T-helper 1 cell treated with Interleukin-12 subunit alpha and Interleukin-12 subunit beta and Interleukin-4 antibody, amounts not matched to agents 30 ng/mL and 1 ng/mL, for 36 hours (primary cell): ENCODE data around the gene GPRC5B. TPM values are rescaled to one million over a fixed set of nuclear protein-coding genes. Genes with fewer than 3 reads are reported as not detected.

ENCODE experiments used
- intact Hi-C: fragments of 100-400 bp; cut with micrococcal nuclease; formaldehyde crosslinking; loops from one replicate; pipeline ENCODE4 v1.15.1; 2024
- total RNA-seq: library from RNA; stranded (reverse); gene quantifications from 2 replicates; pipeline ENCODE4 v1.2.3, GENCODE V29; 2022

Gene GPRC5B
- total RNA-seq, 1 donor from 2014 or later, result 0.22 TPM

DNA sequence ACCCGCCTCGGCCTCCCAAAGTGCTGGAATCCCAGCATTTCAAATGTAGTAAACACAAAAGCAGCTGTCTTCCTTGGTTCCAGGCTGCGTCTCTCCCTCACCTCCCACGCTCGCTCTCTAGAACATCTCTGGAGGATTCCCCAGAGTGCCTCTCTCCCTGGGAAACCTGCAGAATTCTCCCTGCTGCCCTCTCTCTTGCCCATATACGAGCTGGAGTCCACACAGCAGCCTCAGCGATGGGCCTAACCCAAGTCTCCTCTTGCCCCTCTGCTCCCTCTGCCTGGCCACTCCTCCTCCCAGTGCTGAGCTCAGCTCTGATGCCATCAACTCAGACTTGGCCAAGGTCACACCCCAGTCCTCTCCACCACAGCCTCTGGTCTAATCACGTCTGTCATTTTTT is 10.6 kb downstream of the GPRC5B start:
- intact Hi-C loops, result no loop called here

DNA sequence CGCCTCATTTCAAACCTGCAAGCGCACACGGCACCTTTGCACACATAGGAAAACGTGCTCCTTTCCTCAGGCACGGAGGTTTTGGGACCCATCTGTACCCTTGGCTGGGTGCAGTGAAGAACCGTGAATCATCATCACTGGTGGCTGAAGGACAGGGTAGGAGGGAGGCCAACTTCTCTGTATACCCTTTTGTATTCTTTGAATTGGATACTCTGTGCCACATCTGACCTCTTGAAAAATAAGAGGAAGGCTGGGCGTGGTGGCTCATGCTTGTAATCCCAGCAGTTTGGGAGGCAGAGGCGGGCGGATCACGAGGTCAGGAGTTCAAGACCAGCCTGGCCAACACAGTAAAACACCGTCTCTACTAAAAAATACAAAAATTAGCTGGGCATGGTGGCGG is 11.7 kb downstream of the GPRC5B start:
- intact Hi-C loops, result no loop called here

DNA sequence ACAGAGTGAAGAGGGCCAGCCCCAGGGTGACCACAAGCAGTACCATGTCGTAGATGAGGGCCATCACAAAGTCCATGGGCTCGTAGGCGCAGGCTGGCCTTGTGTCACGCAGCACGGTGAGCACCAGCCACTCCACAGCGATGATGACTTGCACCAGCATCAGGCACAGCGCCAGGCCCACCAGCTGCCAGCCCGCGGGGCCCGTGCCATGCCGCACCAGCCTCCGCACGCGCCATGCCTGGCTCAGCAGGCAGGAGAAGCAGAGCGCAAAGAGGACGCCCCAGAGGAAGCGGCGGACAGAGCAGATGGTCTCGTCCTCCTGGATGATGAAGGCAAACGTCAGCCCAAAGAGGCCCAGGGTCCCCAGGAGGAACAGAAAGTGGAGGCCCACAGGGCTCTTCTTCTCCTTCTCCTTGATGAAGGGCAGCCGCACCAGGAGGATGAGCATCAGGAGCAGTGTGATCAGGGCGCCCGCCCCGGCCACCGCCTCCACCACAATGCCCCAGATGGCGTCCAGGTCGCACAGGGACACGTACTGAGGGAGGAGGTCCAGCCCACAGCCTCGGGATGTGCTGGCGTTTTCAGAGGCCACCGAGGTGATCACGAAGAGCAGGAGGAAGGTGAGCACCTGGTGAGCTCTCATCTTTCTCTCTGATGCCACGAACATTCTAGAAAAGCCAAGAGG is 12.3 kb downstream of the GPRC5B start:
- intact Hi-C loops, result no loop called here

DNA sequence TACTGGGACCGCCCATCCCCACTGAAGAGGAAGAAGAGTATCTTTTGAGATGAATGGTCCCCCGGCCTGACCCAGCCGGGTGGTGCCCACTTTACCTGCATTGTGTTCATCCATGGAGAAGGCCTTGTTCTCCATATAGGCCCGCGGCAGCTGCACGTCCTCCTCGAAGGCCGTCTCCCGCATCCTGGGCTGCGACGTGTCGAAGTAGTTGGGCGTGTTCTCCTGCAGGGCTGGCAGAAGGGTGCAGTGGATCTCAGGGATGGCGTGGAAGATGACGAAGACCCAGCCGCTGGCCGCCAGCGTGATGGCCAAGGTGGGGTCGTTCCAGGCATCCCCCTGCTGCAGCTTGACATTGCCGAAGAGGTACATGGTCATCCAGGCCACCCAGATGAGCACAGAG is 12.9 kb downstream of the GPRC5B start:
- intact Hi-C loops, result no loop called here

DNA sequence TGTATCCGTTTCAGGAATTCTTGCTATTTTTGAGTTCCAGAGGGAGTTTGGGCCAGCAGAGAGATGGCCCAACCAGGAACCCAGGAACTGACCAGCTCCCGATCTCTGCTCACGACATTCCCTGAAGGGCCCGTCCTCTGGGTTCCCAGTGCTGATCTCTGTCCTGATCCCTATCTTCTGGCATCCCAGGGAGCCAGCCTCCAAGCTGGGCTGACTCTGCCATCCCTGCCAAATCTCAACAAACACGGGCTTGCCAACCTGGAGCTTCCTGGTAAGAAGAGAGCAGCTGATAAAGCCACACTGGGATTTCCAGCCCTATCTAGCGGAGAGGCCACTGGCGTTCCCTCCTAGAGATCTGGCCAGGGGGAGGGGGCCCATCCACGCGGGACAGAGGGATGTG is 16.2 kb downstream of the GPRC5B start:
- intact Hi-C loops, result no loop called here

DNA sequence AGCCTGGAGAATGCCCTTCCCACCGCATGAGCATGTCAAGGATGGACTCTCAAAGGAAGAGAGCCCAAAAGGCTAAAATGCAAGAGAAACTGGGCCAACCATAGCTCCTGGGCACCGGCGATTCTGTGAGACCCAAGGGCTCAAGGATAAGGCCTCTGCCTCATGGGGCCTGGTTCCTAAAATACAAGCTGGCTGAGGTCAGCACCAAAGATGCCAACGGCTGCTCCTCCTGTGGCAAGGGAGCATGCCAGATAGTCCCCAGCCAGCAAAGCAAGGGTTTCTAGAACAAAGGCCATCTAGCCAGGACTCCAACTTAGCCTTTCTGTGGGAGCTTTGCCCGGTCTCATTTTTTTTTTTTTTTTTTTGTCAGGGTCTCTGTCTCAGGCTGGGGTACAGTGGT is 20.1 kb downstream of the GPRC5B start:
- intact Hi-C loops, result no loop called here

DNA sequence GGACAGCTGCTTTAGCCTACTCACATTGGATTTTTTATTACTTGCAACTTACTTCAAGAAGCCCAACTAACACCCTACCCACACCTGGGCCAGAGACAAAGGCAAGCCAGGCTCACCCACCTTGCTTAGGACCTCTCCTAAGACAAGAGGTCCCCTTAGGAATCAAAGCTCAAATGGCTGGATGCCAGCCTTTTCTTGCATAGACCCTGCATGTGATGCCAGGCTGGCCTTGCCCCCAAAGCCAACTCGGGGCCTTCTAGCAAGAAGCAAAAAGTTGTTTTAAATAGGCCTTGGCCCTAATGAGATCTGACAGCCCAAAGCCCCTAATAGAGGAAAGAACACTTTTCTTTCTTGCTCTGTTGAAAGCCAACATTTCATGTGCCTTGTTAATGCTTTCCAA is 20.7 kb downstream of the GPRC5B start:
- intact Hi-C loops, result no loop called here

DNA sequence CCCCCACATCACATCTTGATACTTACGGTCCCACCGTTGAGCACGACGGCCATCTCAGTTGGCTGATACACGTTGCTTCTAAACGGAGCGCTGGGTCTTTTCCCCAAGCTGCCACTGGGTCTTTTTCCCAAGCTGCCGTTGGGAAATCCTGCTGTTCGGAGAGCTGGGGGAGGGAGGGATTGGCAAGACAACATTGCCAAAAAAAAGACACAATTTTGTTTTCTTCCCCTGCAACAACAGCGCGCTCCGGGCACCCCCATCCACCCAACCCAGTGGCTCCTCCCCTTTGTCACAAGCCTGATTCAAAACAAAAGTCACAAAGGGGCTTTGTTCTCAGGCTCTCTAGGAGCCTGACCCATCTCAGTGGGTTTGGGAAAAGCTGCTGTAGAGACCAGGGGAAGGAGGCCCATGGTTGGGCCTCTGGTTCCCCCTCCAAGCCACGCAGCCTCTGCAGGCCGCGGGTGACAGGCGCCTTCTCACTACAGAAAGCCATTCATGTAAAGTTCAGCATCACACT is 22.8 kb downstream of the GPRC5B start:
- intact Hi-C loops, result no loop called here

DNA sequence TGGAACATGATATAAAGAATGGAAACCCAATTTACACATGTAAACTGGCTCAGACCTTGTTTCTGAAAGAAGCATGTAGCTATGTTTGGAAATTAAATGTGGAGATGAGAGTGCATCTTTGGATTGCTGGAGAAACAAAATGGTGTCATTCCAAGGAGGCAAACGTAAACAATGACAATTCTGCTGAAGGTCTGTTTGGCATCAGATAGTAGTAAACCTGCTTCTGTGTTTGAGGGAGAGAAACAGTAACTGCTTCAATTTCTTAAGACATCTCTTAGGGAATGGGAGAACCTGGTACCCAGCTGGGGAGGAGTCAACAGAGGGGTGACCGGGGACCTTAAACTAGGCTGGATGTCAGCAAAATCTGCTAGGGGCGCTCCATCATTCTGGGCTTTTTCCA is 23.5 kb downstream of the GPRC5B start:
- intact Hi-C loops, result no loop called here

DNA sequence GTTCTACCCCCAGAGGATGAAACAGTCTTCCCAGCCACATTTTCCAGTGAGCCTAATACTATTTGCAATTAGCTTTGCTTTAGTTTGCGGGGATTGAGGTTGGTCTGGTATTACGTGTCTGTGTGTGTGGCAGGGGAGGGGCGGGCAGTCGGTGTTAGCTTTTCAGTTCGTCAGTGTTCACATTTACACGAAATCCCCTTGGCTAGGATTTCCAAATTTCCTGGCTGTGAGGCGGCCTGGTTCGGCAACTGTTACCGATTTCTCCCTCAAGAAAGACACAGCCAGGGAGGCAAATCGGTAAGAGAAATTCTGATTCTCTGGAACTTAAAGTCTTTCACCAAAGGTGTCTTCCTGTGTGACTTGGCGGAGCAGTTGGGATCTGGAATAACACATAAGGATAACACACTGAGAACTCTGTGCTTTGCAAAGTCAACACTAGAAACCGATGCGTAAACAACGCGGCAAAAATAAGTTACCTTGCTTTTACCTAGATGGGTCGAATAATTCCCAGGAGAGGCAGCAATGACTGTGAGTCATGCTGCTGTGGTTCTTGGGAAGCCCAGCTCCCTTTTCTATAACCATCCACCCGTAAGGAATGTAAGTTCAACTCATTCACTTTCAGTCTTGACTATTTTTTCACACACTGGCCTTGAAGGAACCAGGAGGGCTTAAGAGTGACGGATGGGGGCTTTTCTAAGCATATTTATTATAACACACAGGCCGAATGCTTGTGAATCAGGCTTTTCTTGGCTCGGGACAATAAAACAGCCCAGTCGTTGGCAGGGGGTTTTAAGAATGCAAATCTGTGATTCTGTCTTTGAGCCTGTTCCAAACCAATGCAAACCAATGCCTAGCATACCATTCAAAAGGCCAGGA is 24.2 kb downstream of the GPRC5B start:
- intact Hi-C loops, result no loop called here

DNA sequence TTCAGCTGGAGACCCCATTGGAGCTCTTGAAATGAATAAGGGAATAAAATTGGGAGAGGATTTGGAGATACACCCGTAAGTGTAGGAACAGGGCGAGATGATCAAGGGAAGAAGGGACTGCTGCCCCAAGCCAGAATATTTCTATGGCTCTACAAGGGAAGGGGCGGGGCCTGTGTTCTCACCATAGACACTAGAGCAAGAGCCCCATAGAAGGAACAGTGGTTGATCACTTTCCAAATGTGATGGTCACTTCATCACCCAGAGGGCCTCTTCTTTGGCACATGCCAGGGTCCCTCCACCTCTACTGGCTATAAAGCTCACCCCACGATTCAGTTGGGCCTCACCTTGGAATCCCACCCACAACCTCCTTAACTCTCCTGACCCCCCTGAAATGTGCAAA is 25.0 kb downstream of the GPRC5B start:
- intact Hi-C loops, result no loop called here

DNA sequence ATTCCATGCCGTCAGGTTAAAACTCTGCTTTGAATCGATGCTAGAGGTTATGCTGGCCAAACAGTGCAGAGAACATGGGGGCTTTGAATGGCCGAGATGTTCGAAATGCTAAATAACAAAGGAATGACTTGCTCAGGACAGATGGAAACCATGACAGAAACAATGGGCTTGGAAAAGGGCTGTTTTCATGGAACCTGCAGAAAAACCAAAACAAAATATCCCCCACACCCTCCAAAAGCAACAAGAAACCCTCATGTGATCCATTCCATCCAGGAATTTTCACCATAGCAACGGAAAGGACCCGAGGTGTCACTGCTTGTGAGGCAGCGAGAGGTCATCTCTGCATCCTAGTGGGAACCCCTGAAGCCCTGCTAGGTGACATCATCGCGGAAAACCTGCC is 25.5 kb downstream of the GPRC5B start:
- intact Hi-C loops, result no loop called here

DNA sequence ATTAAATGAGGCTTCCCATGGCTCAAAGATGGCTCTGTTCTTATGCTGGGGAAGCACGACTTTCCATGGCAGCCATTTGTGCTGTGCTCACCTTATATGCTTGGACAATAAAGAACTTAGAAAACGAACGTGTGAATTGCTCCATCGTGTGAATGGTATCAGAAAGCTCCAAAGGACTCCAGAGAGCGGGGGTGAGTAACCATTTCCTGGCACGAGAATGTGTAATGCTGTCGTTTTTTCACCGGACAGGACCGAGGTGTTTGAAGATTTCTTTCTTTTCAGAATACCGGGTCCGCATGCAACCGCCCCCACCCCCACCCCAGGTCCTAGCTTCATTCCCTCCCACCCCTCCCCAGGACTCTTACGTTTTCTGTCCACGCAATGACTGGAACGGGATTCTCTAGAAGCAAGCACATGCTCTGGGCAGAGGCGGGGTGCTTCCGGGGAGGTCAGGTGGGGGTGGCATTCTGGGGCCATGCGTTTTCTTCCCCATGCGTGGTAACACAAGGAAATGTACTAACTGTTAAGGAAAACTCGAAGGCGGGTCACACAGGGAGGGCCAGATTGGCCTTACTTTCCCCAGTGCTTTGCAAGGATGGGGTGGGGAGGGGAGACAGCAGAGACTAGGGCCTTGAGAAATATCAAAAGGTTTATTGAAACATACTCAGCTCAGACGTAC is 26.2 kb downstream of the GPRC5B start:
- intact Hi-C loops, result no loop called here

DNA sequence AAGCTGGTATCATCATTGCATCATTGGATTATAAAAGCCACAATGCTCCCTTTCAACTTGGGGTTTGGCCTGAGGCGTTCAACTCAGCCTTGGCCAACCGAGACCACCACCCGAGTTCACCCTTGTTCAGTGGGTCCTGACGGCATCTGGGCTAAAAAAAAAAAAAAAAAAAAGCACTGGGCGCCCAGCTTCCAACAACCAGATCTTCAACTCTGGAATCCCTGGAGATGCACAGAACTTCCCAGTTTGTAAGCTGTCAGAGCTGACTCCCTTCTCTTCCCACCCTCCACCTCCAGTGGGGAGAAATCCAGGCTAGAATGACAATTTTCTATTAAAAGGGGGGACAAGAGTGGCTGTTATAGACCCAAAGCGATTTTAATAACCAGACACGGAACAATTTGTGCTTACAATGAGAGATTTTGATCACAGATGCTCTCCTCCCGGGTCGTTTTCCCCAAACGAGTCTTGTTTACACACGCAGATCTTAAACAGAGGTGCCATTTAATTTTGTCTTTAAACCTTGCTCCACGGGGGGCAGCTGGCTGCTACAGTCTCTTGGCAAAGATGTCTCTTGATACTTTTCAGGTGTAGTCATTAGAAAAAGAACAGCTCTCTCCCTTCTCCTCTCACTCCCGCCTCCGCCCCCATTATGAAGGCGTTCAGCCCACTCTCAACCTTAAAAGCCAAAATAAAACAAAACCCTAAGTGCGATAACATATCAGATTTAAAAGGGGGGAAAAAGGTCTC is 26.9 kb downstream of the GPRC5B start:
- intact Hi-C loops, result no loop called here

DNA sequence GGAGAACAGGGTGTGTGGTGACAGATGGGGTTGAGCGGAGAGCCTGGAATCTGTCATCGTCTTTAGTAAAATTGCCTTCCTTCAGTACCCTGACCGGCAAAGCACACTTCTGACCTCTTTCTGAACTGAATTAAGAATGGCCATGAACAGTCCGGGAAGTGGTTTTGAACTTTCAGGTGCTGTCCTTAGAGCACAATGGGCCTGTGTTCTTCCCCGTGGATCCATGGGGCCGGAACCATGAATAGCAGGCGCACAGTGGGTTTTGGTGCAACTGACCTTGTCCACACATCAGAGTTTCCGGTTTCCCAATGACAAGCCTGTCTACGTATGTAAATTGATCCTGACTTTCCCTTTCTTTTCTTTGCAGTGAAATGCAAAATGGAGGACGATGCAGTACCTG is 28.5 kb downstream of the GPRC5B start:
- intact Hi-C loops, result no loop called here

DNA sequence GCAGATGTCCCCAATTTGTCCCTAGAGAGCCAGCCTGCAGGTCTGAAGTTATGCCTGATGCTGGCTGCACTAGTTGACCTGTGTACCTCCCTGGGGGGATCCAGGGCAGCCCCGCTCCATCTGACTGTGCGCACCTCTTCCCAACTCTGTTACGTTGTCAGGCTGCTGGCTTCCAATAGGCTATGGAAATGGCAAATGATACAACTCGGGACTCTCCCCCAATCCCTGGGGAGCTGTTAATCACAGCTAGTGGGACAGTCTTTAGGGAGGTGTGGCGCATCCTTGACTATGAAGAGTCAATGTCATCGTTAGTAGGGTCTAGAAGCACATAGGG is 30.1 kb downstream of the GPRC5B start:
- intact Hi-C loops, result no loop called here

DNA sequence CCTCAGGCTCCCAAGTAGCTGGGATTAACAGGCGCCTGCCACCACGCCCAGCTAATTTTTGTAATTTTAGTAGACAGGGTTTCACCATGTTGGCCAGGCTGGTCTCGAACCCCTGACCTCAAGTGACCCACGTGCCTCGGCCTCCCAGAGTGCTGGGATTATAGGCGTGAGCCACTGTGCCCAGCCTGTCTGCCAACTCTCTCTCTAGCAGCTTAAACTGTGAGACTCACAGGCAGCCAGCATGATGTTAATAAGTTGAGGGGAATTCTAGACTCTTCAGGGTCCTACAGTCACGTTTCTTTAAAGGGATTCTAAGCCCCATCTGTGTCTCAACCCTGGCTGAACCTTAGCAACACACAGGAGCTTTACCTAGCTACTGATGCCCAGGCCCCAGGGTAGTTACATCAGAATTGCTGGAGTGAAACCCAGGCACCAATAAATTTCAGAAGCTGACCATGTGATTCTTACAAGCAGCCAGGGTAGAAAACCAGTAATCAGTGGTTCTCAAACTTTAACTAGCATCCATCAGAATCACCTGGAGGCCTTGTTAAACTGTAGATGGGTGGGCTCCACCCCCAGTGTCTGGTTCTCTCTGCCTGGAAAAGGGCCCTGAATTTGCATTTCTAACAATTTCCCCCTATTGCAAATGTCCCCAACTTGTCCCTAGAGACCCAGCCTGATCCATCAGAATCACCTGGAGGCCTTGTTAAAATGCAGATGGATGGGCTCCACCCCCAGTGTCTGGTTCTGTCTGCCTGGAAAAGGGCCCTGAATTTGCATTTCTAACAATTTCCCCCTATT is 30.7 kb downstream of the GPRC5B start:
- intact Hi-C loops, result no loop called here

DNA sequence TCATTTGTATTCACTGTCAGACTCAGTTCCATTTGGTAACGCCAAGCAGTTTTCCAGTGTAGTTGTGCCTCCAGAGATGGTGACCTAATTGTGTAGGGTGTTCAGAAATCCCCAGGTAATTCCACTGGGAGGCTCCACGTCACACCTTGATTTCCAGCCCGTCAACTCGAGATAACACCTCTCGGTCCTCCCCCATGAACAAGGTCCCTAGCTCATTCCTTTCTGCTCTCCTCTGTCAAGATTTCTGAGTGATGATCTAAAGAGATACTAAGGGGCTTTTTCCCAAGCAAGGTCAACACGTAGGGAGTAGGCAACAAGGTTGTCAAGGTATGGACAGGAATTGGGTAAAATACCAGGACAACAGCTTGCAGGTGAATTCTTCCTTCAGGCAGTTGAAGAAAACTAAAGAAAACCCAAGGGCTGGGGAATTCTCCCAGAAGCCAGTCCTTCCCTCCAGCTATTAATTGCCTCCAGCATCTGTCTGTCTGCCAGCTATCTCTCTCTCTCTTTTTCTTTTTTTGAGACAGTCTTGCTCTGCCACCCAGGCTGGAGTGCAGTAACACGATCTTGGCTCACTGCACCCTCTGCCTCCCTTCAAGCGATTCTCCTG is 31.4 kb downstream of the GPRC5B start:
- intact Hi-C loops, result no loop called here

DNA sequence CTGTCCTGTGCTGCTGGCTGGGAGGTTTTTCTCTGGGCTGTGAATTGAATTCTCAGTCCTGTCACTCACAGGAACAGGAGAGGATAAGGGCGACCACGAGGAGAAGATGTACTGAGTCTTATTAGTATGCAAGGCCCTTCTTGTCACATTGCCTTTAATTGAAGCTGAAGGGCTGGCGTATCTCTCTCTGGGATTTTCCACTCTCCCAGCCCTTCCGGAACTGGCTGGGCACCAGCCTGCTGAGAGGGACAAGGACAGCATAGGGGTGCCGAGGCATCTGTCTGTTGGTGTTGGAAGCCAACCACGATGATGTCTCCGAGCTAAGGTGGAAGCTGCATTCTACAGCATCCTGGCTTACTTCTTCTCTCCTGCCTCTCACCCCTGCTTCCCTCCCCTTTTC is 33.2 kb downstream of the GPRC5B start:
- intact Hi-C loops, result no loop called here

DNA sequence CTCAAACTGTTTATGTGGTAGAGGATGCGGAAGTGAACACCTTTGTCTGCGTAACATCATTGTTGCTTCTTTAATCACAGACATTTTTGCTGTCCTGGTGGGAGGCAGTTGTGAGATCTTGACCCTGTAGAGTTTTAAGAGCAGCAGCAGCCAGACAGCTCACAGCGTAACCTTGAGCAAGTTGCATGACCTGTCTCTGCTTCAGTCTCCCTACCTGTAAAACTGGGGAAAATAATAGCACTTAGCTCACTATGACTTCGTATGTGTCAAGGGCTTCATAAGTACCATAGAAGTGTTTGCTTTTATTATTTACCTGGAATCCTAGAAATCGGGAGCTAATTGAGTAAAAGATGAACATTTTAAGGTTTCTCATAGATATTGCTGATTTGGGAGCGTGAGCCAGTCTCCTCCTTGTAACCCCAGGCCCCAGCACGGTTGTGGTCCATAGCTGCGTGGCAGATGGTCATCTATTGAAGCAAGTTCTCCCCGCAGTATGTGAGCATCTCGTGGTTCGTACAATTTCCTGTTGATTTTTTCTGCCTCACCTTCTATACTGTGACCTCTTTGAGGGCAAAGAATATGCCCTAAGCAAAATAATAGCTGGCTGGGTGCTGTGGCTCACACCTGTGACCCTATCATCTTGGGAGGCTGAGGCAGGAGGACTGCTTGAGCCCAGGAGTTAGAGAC is 34.4 kb downstream of the GPRC5B start:
- intact Hi-C loops, result no loop called here
